Globus pallidus (tissue), 1 donor: ENCODE measurements around the gene CCDC120.

Experiments used
- DNase-seq: peaks from one replicate; pipeline ENCODE4 v3.0.0-alpha.2; 2015; ENCODE audit warnings: low spot score

Gene CCDC120

DNA sequence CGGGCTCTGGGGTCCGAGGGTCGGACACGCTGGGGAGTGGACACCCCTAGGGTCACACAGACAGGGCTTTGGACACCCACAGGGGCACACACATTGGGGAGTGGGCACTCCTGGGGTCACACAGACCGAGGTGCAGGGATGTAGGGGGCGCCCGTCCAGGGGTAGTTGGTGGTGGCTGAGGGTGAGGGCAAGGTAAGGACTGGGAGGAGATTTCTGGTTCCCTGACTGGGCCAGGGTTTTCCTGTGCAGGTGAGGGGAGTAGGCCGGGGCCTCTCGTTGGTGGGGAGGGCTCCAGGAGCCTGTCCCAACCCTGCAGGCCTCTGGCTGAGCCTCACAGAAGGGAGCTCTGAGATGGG, 42.8 kb downstream of the CCDC120 start:
- DNase-seq: no peak

DNA sequence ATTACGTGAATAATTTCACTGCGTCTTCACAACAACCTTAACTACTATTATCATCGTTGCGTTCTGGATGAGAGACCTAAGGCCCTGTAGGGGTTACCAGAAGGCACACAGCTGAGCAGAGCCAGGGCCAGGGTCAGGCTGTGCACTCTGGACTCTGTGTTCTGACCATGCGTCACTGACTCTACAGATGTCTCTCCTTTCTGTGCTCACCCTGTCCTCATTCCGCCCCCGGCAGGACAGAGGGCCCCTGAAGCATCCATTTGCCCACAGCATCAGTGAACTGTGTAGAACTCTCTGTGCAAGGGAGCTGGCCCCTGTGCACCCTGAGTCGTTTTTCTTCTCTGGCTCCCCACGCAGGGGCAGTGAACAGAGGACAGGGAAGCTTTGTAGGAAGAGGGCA, 43.4 kb downstream of the CCDC120 start:
- no peak for DNase-seq

DNA sequence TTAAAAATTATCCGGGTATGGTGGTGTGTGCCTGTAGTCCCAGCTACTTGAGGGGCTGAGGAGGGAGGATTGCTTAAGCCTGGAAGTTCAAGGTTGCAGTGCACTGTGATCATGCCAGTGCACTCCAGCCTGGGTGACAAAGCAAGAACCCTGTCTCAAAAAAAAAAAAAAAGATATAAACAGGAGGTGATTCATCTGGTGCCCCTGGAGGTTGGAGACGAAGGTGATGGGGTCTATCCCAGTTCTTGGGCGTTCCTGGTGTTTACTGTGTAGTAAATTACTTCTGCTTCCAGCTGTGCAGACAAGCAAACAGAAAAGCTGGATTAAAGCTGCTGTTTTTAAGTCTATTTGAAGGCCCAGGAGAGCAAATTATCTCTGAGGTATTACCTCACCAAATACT, 44.8 kb downstream of the CCDC120 start:
- no peak for DNase-seq

DNA sequence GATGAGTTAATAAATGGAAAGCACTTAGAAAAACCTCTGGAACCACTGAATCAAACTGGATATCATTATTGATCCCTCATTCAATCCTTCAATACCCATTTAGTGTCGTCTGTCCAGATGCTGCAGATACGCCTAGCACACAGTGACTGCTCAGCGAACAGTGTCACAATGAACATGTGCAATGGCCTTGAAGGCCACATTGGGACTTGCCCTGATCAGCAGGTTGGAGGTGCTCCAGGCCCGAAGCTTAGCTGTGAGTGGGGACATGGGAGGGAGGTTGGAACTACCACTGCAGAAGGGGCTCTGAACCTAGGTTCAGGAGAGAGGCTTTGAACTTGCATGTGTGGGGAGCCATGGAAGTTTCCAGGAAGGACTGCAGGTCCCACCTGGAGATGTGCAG, 47.5 kb downstream of the CCDC120 start:
- no peak for DNase-seq

DNA sequence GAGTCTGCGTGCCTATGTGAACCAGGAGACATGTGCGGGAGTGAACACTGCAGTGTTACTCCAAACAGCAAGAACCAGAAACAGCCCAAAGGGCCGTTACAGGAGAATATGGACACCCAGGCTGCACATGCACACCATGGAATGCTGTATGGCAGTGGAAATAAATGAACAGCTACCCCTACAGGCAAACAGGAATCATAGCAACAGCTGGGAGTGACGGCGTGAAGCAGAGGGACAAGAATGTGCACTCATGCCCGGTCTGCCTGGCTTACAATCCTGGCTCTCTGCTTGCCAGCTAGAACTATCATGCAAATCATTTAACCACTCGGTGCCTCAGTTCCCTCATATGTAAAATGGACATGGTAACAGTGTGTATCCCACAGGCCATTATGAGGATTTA, 48.1 kb downstream of the CCDC120 start:
- peak; percentile 61 for DNase-seq

DNA sequence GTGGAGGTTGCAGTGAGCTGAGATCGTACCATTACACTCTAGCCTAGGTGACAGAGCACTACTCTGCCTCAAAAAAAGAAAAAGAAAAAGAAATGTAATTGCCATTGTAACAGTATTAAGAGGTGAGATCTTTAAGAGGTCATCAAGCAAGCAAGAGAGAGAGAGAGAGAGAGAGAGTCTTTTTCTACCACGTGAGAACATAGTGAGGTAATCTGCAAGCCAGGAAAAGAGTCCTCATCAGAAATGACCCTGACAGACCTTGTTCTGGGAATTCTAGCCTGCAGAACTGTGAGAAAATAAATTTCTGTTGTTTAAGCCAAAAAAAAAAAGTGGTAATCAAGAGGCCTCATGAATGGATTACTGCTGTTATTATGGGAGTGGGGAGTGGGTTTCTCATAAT, 49.8 kb downstream of the CCDC120 start:
- DNase-seq: no peak

DNA sequence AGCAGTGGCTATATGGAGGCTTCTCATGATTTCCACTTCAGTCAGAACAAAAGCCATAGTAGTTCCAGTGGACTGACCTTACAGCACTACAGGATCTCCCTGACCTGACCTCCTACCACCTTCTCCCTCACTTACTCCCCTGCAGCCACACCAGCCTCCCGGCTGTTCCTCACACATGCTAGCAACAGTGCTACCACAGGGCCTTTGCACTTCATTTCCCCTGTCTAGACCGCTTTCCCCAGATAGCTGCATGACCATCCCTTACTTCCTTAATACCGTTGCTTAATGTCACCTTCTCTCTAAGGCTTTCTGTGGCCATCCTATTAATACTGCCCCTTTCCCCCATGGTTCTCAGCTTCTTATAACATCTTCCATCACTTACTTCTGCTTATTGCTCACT, 51.6 kb downstream of the CCDC120 start:
- DNase-seq: no peak

DNA sequence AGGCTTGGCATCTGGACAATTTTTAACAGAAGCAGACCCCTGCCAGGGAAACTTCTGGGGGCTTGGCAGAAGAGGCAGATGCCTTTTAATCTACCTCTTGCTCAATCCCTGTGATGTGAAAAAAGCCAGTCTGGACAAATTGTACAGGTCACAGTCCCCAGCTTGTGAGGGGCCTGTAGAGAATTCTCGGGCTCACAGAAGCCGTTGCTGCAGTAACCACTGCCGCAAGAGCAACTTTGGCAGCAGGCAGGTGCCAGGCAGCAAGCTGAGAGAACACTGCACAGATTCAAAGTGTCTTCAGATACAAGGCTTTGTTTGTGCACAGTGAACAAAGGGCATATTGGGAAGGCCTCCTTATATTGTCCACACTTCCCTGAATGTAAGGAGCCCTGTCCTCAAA, 53.0 kb downstream of the CCDC120 start:
- peak; percentile 85 for DNase-seq

DNA sequence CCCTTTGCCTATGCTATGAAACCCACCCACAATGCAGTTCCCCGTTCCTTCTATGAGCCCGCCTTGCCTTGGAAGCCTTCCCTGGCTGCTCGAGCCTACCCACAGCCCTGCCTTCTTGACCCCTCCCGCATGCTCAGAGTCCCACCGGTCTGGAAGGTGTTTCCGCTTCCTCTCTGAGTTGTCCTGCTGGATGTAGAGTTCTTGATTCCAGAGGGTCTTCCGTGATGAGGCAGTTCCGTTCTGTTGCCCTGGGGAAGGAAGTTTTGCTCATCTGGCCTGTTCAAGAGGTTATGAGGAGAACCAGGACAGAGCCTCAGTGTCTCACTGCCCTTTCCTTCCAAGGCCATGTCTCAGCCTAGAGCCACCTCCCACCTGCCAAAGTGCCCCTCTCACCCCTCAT, 57.3 kb downstream of the CCDC120 start:
- DNase-seq: no peak

DNA sequence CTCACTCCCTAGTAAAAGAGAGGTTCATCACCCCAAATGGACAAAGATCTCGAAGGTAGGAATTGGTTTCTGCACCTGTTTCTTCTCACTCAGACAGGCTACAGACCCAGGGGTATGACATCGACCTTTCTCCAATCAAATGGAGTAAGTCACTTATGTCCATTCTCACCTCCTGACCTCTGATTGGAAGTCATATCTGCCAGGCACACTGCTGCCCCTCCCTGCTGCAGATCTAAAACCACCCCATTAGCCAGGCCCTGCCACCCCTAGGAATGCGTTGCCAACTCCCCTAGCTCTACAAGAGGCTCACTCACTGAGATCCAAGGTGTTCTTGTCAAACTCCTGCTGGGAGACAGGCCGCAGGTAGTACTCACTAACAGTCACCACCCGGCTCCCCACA, 57.9 kb downstream of the CCDC120 start:
- DNase-seq: no peak

DNA sequence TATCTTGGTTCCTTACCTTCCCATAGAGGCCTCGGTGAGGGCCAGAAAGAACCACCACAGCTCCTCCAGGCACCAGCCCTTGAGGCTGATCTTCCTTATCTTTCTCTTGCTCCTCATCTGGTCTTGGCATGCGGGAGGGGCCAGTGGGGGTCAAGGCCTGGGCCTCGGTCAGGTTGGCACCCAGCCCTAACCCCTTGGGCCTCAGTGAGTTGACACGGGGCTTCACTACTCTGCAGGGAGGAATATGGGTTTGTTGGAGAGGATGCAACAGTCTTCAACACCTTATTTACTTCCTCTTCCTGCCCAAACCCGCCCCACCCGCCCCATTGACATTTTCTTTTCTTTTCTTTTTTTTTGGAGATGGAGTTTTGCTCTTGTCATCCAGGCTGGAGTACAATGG, 58.8 kb downstream of the CCDC120 start:
- no peak for DNase-seq
